HEK293 (cell line): ENCODE data around the gene SCART1.

Experiments
- CTCF ChIA-PET: fragments of 350-600 bp; formaldehyde crosslinking; extraction: SDS; loops from one replicate; lab custom pipeline; 2021; ENCODE audit warnings: antibody characterized with exemption; lab: Yijun Ruan, JAX
- POLR2A ChIA-PET: fragments of 300-600 bp; formaldehyde crosslinking; extraction: SDS; loops from one replicate; lab custom pipeline; 2020; ENCODE audit warnings: antibody characterized with exemption, inconsistent platforms; lab: Yijun Ruan, JAX
- H3K27ac ChIP-seq: fragments of 200-500 bp; sonication (Bioruptor generic); 2 replicates; pipeline ENCODE4 v1.5.1; 2014; ENCODE audit warnings: low read depth, low read length, control low read depth, inconsistent platforms; ENCODE audit errors: extremely low read depth
- H3K36me3 ChIP-seq, 2 experiments: fragments of 200-500 bp in 1 of 2; sonication (Bioruptor generic) in 1 of 2; 1 replicate in 1 of 2; 2 replicates in 1 of 2; pipeline ENCODE4 v1.5.1; 2014 to 2017; ENCODE audit warnings: inconsistent platforms in 2 of 2, low read length in 2 of 2; ENCODE audit not compliant: control insufficient read depth in 2 of 2, insufficient read depth in 1 of 2
- H3K4me1 ChIP-seq: fragments of 200-500 bp; sonication (Bioruptor generic); 2 replicates; pipeline ENCODE4 v1.5.1; 2014; ENCODE audit warnings: mild to moderate bottlenecking, low read length, inconsistent platforms; ENCODE audit not compliant: control insufficient read depth, insufficient read depth
- H3K4me3 ChIP-seq: 2 replicates; pipeline ENCODE4 v1.5.1; 2011; ENCODE audit warnings: low read depth, mild to moderate bottlenecking, control low read depth, low read length, moderate library complexity
- H3K9me3 ChIP-seq: fragments of 200-500 bp; sonication (Bioruptor generic); 2 replicates; pipeline ENCODE4 v1.5.1; 2014; ENCODE audit warnings: low read depth, low read length, inconsistent platforms; ENCODE audit not compliant: control insufficient read depth, insufficient read depth
- EGR2 ChIP-seq: fragments of 450-650 bp; formaldehyde crosslinking; IDR thresholded peaks from 2 replicates; pipeline ENCODE4 v1.5.1; 2016; ENCODE audit warnings: low read depth, missing biosample characterization, missing genetic modification characterization
- GLIS2 ChIP-seq: fragments of 450-650 bp; formaldehyde crosslinking; IDR thresholded peaks from 2 replicates; pipeline ENCODE4 v1.5.1; 2016; ENCODE audit warnings: missing biosample characterization, missing genetic modification characterization
- PRDM4 ChIP-seq: fragments of 450-650 bp; formaldehyde crosslinking; IDR thresholded peaks from 2 replicates; pipeline ENCODE4 v1.5.1; 2017; ENCODE audit warnings: missing biosample characterization, missing genetic modification characterization
- ZBTB1 ChIP-seq: fragments of 450-650 bp; formaldehyde crosslinking; IDR thresholded peaks from 2 replicates; pipeline ENCODE4 v1.5.1; 2016; ENCODE audit warnings: missing biosample characterization, missing genetic modification characterization
- ZBTB26 ChIP-seq: fragments of 450-650 bp; formaldehyde crosslinking; optimal IDR thresholded peaks from 2 replicates; pipeline ENCODE3; 2016; ENCODE audit warnings: missing biosample characterization, mild to moderate bottlenecking, missing genetic modification characterization
- ZBTB7A ChIP-seq: fragments of 450-650 bp; formaldehyde crosslinking; IDR thresholded peaks from 2 replicates; pipeline ENCODE4 v1.5.1; 2016; ENCODE audit warnings: low read depth, missing biosample characterization, missing genetic modification characterization
- ZNF112 ChIP-seq: fragments of 450-650 bp; formaldehyde crosslinking; IDR thresholded peaks from 2 replicates; pipeline ENCODE4 v1.5.0; 2017; ENCODE audit warnings: missing biosample characterization, missing genetic modification characterization
- ZNF114 ChIP-seq: fragments of 450-650 bp; formaldehyde crosslinking; IDR thresholded peaks from 2 replicates; pipeline ENCODE4 v1.5.0; 2017; ENCODE audit warnings: missing biosample characterization, missing genetic modification characterization
- ZNF155 ChIP-seq: fragments of 450-650 bp; formaldehyde crosslinking; IDR thresholded peaks from 2 replicates; pipeline ENCODE4 v1.5.1; 2016; ENCODE audit warnings: missing biosample characterization, missing genetic modification characterization
- ZNF211 ChIP-seq: fragments of 450-650 bp; formaldehyde crosslinking; IDR thresholded peaks from 2 replicates; pipeline ENCODE4 v1.5.1; 2016; ENCODE audit warnings: low read depth, missing biosample characterization, missing genetic modification characterization
- ZNF341 ChIP-seq: fragments of 450-650 bp; formaldehyde crosslinking; IDR thresholded peaks from 2 replicates; pipeline ENCODE4; 2016; ENCODE audit warnings: low read depth, missing biosample characterization, missing genetic modification characterization
- ZNF692 ChIP-seq: fragments of 450-650 bp; formaldehyde crosslinking; IDR thresholded peaks from 2 replicates; pipeline ENCODE4 v1.5.1; 2016; ENCODE audit warnings: missing biosample characterization, missing genetic modification characterization
- ZNF701 ChIP-seq: fragments of 450-650 bp; formaldehyde crosslinking; IDR thresholded peaks from 2 replicates; pipeline ENCODE4 v1.5.1; 2016; ENCODE audit warnings: missing biosample characterization, missing genetic modification characterization
- TF ChIP-seq, protein P1 (sequence below): fragments of 450-650 bp; IDR thresholded peaks from 2 replicates; pipeline ENCODE4 v1.5.1; 2018; ENCODE audit warnings: missing biosample characterization, missing genetic modification characterization
- TF ChIP-seq, protein P2 (sequence below): fragments of 450-650 bp; formaldehyde crosslinking; IDR thresholded peaks from 2 replicates; pipeline ENCODE4 v1.5.1; 2016; ENCODE audit warnings: missing biosample characterization, missing genetic modification characterization

SCART1 gene

GRCh38 chr10:133465191-133465949 is 11.6 kb downstream of the SCART1 start (continued):
- TF ChIP-seq ZNF114 (tag by site-specific recombination) (no peak), ZNF112 (tag by site-specific recombination) (no peak), ZBTB7A (no peak), GLIS2 (tag by site-specific recombination) (no peak)
- TF ChIP-seq, protein P1, sequence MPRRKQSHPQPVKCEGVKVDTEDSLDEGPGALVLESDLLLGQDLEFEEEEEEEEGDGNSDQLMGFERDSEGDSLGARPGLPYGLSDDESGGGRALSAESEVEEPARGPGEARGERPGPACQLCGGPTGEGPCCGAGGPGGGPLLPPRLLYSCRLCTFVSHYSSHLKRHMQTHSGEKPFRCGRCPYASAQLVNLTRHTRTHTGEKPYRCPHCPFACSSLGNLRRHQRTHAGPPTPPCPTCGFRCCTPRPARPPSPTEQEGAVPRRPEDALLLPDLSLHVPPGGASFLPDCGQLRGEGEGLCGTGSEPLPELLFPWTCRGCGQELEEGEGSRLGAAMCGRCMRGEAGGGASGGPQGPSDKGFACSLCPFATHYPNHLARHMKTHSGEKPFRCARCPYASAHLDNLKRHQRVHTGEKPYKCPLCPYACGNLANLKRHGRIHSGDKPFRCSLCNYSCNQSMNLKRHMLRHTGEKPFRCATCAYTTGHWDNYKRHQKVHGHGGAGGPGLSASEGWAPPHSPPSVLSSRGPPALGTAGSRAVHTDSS (tag by site-specific recombination): no peak

GRCh38 chr10:133465950-133466474 is 12.3 kb downstream of the SCART1 start:
- no peaks in the 10 kb centered on the region for H3K9me3 ChIP-seq
- H3K4me1 ChIP-seq: no peaks in the 10 kb centered on the region
- peaks cover 0 to 5% of the 10 kb centered on the region in 2 experiments; a peak in 1 of 3 replicates for H3K36me3 ChIP-seq
- CTCF ChIA-PET: no interaction called here
- TF ChIP-seq ZNF692 (tag by site-specific recombination): no peak
- TF ChIP-seq EGR2 (tag by site-specific recombination): no peak
- no peak for TF ChIP-seq ZNF155 (tag by site-specific recombination)
- no peak for TF ChIP-seq ZNF211
- TF ChIP-seq ZNF341 (tag by site-specific recombination): no peak
- TF ChIP-seq, protein P2, sequence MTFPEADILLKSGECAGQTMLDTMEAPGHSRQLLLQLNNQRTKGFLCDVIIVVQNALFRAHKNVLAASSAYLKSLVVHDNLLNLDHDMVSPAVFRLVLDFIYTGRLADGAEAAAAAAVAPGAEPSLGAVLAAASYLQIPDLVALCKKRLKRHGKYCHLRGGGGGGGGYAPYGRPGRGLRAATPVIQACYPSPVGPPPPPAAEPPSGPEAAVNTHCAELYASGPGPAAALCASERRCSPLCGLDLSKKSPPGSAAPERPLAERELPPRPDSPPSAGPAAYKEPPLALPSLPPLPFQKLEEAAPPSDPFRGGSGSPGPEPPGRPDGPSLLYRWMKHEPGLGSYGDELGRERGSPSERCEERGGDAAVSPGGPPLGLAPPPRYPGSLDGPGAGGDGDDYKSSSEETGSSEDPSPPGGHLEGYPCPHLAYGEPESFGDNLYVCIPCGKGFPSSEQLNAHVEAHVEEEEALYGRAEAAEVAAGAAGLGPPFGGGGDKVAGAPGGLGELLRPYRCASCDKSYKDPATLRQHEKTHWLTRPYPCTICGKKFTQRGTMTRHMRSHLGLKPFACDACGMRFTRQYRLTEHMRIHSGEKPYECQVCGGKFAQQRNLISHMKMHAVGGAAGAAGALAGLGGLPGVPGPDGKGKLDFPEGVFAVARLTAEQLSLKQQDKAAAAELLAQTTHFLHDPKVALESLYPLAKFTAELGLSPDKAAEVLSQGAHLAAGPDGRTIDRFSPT (tag by site-specific recombination): no peak
- no peak for TF ChIP-seq ZBTB1 (tag by site-specific recombination)
- TF ChIP-seq PRDM4 (tag by site-specific recombination): no peak
- no peak for TF ChIP-seq ZNF701 (tag by site-specific recombination)
- POLR2A ChIA-PET: no interaction called here
- no peak overlapping the region for H3K4me3 ChIP-seq
- no peak overlapping the region for H3K27ac ChIP-seq

DNA sequence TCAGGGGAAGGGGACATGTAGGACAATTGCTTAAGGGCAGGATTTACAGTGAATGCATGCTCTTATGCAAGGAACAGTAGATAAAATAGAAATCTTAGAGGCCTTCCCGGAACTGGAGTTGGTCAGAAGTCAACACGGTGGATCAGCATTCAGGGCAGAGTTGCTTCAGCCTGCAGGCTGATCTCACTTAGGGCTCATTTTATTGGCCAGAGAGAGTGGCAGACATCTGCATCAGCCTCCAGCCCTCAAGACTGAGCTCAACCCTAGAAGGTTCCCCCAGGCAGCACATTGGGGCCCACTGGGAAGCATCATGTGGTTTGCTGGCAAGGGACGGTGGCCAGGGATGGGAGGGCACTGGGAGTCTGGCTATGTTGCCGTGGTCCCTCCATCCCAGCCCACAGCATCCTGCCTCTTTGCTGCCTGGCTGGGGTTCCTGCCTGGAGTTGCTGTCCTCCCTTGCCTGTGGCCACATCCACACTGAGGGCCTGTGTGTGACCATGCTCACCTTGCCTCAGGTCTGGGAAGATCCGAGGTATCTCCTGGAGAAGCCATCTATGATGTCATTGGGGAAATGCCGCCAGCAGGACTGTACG is 13.0 kb downstream of the SCART1 start:
- no peaks in the 10 kb centered on the region for H3K4me1 ChIP-seq
- no peak overlapping the region for H3K4me3 ChIP-seq
- CTCF ChIA-PET: no interaction called here
- 0 out of 2 replicates have a peak, but pooled peaks have one; percentile 16 for TF ChIP-seq ZNF692 (tag by site-specific recombination)
- no peak for TF ChIP-seq ZBTB26 (tag by site-specific recombination)
- TF ChIP-seq, all 188 proteins: peak for 1
- POLR2A ChIA-PET: no interaction called here
- H3K36me3 ChIP-seq: peaks cover 0 to 5% of the 10 kb centered on the region in 2 experiments; a peak in 1 of 3 replicates
- H3K27ac ChIP-seq: no peak overlapping the region
- no peaks in the 10 kb centered on the region for H3K9me3 ChIP-seq
